GM21528 (cell line): ENCODE measurements around the gene NEIL1.
"Not testable (repeated sequence)": the region's sequence is repeated elsewhere in the genome, so short reads cannot be mapped to it uniquely, and the experiment has no call there.

Experiments
- ATAC-seq: cut with Tn5 transposase; IDR thresholded peaks from one replicate; pipeline ENCODE4 v1.9.1; 2021; ENCODE audit warnings: mild to moderate bottlenecking, moderate library complexity; ENCODE audit not compliant: unreplicated experiment, low FRiP score

NEIL1 gene

GRCh38 chr15:75346796-75347221, at the start of gene NEIL1:
Gene NEIL1 (plus strand): TSS chr15:75347039. CDS start chr15:75348906, 1,867 bp downstream.
- ATAC-seq = no peak

GRCh38 chr15:75298541-75299310, 48.1 kb upstream of the NEIL1 start:
- not testable (repeated sequence) for ATAC-seq

- not testable (repeated sequence) for ATAC-seq
These were observed 47.5 kb upstream of the NEIL1 start for GRCh38 chr15:75299311-75299688.

DNA sequence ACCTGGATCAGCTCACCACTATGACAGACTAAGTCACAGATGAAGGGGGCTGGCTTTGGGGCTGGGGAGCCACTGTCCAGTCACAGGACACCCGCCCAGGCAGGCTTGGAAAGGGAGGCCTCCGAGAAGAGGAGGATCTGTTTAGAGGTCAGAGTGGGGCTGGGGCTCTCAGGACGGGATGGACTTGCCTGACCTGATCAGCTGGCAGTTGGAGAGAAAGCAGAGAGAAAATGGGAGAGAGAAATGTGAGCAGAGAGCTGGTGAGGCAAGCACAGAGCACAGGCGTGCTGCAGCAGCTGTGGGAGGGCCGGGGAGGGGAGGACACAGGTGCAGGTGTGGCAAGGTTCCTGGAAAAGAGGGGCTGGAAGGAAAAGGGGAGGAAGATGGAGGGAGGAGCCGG, 46.8 kb upstream of the NEIL1 start:
- ATAC-seq = not testable (repeated sequence)

DNA sequence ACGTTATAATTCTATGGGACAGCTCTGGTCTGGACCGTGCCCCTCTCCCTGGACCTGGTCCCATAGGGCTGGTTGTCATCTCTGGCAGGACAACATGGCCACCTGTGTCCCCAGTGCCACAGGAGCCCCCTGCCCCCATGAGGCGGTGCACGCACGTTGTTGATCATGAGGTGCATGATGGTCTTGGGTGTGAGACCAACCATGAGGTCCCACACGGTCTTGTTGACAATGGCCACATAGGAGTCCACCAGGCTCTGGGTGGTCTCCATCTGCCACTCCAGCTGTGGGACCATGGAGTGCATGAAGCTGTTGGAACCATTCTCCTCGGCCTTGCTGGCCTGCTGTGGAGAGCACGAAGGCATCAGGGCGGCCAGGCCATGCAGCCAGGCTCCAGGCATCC, 44.5 kb upstream of the NEIL1 start:
- ATAC-seq = no peak

- not testable (repeated sequence) for ATAC-seq
These were observed 44.1 kb upstream of the NEIL1 start for GRCh38 chr15:75302753-75303152.

DNA sequence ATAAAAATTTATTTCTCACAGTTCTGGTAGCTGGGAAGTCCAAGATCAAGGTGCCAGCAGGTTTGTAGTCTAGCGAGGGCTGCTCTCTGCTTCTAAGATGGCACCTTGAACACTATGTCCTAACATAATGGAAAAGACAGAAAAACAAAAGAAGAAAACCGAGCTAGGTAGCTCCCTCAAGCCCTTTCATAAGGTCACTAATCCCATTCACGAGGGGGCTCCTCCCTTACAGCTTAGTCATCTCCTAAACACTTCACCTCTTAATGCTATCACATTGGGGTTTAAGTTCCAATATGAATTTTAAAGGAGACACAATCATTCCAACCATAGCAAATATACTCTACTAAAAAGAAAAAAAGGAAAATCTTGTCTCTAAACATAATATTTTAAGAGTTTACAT, 40.7 kb upstream of the NEIL1 start:
- no peak for ATAC-seq

DNA sequence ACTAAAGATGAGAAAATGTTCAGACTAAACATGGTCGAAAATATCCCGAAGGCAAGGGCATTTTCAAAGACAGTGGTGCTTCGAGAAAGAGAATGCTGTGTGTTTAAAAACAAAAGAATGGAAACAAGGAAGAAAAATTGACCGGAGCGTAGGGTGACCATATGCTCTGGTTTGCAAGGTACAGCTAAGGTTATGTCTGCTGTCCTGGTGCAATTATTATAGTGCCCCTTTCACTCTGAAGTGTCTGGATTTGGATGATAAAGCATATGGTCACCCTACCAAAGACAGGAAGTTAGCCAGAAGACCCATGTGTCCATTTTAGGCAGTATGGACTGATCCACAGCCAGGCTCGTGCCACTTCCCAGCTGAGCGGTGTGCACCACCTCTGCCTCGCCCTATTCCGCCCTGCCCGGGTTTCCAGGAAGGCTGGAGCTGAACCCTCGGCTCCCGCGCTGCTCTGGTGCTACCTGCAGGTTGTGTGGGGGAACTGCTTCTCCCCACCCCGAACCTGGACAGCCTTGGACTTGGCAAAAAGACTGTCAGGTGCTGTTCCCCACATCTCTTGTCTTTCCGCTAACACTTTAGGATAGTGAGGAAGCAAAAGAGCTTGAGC, 39.0 kb upstream of the NEIL1 start:
- ATAC-seq = no peak

DNA sequence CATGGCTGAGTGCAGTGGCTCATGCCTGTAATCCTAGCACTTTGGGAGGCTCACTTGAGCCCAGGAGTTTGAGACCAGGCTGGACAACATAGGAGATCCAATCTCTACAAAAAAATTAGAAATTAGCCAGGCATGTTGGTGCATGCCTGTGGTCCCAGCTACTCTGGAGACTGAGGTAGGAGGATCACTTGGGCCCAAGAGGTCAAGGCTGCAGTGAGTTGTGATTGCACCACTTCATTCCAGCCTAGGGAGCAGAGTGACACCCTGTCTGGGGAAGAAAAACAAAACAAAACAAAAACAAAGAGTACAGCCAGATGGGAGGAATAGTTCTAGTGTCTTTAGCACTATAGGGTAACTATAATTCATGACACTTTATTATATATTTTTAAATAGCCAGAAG, 37.1 kb upstream of the NEIL1 start:
- ATAC-seq = no peak

DNA sequence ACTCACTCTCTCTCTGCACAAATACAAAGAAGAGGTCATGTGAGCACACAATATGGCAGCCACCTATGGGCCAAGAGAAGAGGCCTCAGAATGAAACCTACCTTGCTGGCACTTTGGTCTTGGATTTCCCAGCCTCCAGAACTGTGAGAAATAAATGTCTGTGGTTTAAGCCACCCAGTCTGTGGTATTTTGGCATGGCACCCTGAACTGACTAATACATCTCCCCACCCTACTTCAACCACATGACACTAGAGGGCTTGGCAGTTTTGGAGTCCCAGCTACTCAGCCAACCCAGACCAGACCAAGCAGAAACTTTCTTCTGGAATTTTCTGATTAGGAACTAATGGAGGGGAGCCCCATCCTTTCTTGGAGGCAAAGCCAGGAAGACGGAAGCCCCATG, 34.3 kb upstream of the NEIL1 start:
- ATAC-seq = not testable (repeated sequence)

DNA sequence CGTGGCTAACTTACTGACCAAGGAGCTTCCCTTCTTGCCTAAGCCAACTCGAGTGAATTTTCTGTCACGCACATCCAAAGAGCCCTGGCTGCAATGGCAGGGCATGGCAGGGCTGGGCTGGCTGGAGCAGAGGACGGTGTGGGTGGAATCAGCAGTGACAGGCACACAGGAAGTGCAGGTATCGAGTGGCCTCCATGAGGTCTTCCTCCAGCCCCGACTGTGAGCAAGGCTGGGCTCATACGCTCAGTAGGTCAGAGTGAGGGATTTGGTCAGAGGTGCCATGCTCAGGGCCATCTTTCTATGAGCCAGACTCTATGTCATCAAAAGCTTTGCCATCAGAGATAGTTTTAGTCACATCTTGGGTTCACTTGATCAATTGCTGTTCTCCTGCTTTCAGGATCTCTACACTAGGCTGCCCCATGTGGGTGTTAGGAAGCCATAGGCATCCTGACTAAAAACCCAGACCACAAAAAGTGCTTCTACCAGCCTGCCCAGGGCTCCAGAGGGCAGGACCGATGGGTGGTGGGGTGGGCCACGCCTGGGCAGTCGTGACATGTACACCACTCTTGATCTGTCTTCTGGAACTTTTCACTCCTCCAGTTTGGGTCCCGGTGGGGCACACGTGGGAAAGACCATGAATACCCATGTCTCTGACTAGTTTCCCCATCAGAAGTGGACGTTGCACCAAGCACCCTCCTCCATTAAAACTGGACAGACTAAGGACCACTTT, 33.6 kb upstream of the NEIL1 start:
- no peak for ATAC-seq

- no peak for ATAC-seq
These were observed 32.1 kb upstream of the NEIL1 start for GRCh38 chr15:75314552-75315290.

DNA sequence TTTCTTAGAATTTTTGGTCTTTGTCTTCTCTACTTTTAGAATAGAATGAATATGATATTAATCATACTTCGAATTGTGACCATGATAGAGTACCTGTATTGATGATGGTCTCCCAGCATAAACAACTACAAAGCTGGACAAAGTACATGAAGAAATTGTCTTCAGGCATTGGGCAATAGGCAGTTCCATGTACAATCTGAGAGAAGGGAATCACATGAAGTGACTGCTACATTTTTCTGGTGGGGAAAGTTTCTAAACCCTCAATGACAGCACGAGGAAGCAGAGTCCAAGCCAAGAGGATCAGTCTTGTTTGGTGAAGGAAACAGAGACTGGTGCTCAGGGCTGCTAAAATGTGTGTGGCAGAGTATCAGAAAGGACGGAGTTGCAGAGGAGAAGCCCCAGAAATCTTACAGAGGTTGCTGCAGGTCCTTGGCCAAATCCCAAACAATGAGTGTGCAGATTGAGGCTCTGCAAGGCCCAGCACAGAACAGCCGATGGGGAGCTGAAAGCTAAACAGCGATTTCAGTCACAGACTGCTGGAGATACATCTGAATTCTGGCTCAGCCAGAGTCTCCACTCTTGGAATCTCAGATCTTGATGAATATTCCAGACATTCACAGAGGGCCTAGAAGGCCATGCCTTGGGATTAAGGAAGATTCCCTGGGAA, 27.5 kb upstream of the NEIL1 start:
- not testable (repeated sequence) for ATAC-seq

DNA sequence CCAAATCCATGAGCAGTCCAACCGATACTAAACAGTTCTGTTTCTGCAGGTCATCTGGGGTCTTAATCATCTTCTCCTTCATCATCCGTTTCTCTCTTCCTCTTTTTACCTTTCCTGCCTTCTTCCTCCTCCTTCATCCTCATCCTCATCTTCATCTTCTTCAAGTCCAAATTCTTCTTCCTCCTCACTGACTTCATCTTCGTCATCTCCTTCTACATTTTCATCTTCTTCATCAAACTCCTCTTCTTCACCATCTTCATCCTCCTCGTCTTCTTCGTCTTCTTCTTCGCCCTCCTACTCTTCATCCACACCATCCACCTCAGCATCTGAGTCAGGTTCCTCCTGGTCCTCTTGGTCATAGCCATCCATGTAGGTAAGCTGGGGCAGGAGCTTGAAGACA, 25.1 kb upstream of the NEIL1 start:
- ATAC-seq = no peak

DNA sequence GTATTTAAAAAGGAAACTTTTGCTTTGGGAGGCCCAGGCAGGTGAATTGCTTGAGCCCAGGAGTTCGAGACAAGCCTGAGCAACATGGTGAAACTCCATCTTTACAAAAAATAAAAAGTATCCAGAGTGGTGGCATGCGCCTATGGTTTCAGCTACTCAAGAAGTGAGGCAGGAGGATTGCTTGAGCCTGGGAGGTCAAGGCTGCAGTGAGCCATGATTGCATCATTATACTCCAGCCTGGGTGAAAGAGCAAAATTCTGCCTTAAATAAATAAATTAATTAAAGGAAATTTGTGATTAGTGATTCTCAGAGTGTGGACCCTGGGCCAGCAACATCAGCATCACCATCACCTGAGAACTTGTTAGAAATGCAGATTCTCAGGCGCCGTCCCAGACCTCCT, 20.9 kb upstream of the NEIL1 start:
- no peak for ATAC-seq

DNA sequence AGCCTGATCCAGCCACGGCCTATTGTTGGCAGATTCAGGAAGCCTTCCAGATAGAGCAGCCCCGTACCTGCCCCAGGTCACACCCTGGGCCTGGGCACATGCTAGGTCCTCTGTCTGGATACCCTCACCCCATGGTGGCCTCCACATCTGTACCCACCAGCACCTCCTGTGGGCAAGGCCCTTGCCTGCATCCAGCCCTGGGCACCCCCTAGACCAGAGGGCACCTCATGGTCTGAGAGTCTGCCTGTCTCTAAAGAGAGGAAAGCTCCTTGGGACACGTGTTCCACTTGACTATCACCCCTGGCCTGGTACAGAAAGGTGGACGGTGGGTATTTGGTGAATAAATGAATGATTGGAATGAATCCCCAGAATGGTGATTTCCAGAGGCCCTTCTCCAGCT, 19.8 kb upstream of the NEIL1 start:
- ATAC-seq = no peak

GRCh38 chr15:75327491-75327890, 19.3 kb upstream of the NEIL1 start:
- no peak for ATAC-seq

- ATAC-seq = no peak
These were observed 18.1 kb upstream of the NEIL1 start for GRCh38 chr15:75328493-75329314.

GRCh38 chr15:75329571-75329970, 17.3 kb upstream of the NEIL1 start:
- ATAC-seq = no peak
